ENCODE results near the gene OR11H12. TPM values are rescaled to one million over a fixed set of nuclear protein-coding genes. Genes with fewer than 3 reads are reported as not detected.
"Not testable (repeated sequence)": the region's sequence is repeated elsewhere in the genome, so short reads cannot be mapped to it uniquely, and the experiment has no call there.

OR11H12 gene
- total RNA-seq (2014; rRNA removed; shearing (Covaris generic)) = not detected in 2 replicates

- not testable (repeated sequence) for DNase-seq (ENCODE audit: low read depth)
Observed at GRCh38 chr14:18600817-18601216, at the start of gene OR11H12. Gene OR11H12 (plus strand): TSS chr14:18601117. CDS start chr14:18601117, 0 bp downstream.

GRCh38 chr14:18582908-18583307 lies 18.0 kb upstream of the OR11H12 start:
- DNase-seq (ENCODE audit: low read depth) = peak; percentile 68

- peak; percentile 19 for DNase-seq (ENCODE audit: low read depth)
Observed at GRCh38 chr14:18626610-18627213, 25.8 kb downstream of the OR11H12 start.

GRCh38 chr14:18636066-18636465 lies 35.1 kb downstream of the OR11H12 start:
- DNase-seq (ENCODE audit: low read depth) = not testable (repeated sequence)

- not testable (repeated sequence) for DNase-seq (ENCODE audit: low read depth)
Observed at GRCh38 chr14:18638032-18638431, 37.1 kb downstream of the OR11H12 start.

GRCh38 chr14:18638785-18639184 lies 37.9 kb downstream of the OR11H12 start:
- DNase-seq (ENCODE audit: low read depth) = not testable (repeated sequence)

- DNase-seq (ENCODE audit: low read depth) = peak; percentile 59
Observed at GRCh38 chr14:18646075-18646730, 45.3 kb downstream of the OR11H12 start.
